Embryonic facial prominence (tissue), 1 donor: ENCODE data around the gene ZNF417.
"Not testable (repeated sequence)": the region's sequence is repeated elsewhere in the genome, so short reads cannot be mapped to it uniquely, and the experiment has no call there.

Experiments used
- DNase-seq: peaks from one replicate; pipeline ENCODE4 v3.0.0-alpha.2; 2016; ENCODE audit errors: extremely low spot score

ZNF417 gene

GRCh38 chr19:57916168-57916995 is at the start of gene ZNF417:
ZNF417 (minus strand) TSS chr19:57916592; CDS start chr19:57916411, 181 bp downstream.
- peak; percentile 87 for DNase-seq

GRCh38 chr19:57964761-57965160 is 48.4 kb upstream of the ZNF417 start:
- no peak for DNase-seq

- DNase-seq, result no peak
Observed at GRCh38 chr19:57961785-57962184, 45.4 kb upstream of the ZNF417 start.

DNA sequence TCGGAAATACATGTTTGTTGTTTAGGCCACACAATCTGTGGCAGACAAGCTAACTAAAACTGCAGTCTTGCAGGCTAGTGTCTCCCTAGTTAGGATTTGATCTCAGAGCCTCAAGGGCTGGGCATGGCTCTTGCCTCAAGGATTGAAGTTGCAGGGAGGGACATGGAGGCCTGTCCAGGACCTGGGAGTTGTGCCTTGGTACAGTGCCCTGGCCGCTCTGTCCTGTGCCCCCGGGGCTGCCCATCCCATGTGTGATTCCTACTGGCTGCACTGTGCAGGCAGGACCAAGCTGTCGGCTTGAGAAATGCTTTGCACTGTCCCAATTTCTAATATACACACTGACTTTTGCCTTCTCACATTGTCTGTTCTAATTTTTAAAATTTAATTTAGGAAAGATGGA is 38.6 kb upstream of the ZNF417 start:
- DNase-seq, result no peak

DNA sequence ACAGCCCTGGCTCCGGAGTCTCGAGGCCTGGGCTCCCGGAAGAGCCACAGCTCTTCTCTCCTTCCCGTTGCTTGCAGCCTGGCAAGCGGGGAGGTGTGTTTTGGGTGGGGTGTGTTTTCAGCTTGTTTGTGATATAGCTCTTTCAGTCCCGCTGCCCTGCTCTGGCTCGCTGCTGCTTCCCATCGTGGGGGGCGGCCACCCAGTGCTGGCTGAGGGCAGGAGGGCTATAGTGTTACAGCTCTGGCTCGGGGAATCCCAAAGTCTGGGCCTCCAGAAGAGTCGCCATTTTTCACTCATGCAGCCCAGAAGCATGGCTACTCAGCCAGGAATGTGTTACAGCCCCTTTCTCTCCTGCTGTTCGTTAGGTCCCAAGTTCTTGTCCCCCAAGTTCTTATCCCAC is 33.3 kb upstream of the ZNF417 start:
- no peak for DNase-seq

- no peak for DNase-seq
Observed at GRCh38 chr19:57949296-57949695, 32.9 kb upstream of the ZNF417 start.

DNA sequence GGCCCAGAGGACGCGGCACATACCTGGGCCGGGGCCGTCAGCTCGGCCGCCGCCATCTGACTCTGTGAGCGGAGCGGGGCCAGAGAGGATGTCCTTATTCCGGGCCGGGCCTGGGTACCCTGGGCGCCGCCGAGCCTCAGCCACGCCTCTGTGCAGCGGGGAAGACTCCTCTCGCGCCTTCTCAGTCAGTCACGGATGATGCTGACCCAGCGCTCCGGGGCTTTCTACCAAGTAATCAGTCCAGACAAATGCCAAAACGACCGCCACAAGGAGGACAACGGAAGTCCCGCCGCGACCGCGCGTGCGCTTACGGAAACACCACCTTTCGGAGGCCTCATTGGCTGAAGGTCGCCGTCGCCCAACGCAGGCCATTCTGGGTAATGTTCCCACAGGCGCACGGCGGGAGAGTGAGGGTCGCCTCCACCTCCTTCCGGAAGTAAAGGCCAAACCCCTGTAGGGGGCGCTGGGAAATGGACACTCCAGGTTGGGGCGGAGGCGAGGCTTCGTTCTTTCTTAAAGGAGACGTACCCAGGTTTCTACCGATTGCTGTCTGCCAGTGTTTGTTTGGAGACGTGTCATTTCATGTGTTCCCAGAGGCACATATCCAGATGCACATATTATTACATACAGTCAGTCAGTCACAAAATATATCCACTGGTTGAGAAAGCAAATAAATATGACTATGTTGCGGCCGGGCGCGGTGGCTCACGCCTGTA is 31.2 kb upstream of the ZNF417 start, which contains the start of gene ZNF256:
ZNF256 (minus strand) TSS at position 288 of the 716 bp plus-strand sequence; CDS start at position 56, 232 bp downstream.
- peak; percentile 89 for DNase-seq

DNA sequence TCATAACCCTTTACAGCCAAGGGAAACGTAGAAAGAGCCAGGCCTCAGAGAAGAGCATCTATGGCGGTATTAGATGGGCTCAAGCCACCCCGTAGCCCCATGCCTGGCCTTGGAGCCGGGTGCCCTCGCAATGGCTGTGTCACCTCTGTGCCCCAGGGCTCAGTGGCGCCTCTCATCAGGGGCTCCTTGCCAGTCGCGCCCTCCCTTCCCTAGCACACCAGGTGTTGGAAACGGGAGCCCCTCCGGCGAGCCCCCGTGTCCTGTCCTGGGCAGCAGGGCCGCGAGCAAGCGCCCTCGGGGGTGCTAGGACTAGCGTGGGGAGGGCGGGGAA is 30.7 kb upstream of the ZNF417 start:
- no peak for DNase-seq

- DNase-seq, result no peak
Observed at GRCh38 chr19:57946316-57946715, 29.9 kb upstream of the ZNF417 start.

- DNase-seq, result no peak
Observed at GRCh38 chr19:57941593-57941992, 25.2 kb upstream of the ZNF417 start.

DNA sequence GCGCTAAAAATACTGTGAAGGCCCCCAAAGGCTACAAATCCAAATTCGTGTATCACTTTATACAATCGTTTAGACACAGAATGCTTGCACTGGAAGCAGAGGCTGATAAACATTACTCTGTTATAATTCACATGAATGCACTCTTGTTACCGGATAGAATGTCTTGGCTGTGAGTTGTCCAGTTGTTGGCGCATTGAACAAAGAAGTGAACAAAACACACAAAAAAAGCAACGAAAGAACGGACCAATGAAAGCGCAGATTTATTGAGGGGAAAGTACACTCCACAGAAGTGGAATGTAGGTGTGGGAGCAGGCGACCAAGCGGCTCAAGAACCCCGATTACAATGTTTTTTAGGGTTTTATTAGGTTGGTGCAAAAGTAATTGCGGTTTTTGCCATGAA is 19.3 kb upstream of the ZNF417 start:
- DNase-seq, result no peak

DNA sequence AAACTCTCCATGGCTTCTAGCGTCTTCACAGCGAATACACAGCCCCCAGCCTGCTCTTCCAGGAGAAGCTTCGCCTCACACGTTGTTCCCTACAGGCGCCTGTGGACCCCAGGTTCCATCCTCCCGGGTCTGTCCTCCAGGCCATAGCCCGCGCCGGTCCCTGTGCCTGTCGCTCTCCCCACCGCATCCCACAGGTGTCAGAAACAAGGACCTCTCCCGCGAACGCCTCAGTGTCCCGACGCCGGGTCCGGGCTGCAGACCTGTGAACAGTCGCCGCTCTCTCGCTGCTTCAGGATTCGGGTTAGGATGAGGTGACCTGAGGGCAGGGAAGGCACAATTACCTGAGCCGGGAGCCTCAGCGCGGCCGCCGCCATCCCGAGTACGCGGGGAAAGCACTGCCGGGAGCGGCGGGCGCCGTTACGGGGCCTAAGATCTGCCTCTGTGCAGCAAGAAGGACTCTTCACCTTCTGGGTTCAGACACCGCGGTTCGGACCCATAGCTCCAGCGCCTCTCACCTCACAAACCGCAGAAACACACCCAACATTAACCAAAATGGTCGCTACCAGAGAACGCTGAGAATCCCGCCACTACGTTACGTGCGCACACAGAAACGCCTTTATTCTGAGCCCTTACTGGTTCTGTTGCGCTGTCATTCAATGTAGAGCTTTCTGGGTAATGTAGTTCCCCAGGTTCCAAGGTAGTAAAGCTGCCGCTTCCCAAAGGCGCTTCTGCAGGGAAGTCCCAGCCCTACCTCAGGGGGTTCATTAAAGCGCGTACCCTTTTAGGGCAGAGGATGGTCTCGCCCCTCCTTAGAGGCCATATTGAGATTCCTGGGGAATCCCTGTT is 18.7 kb upstream of the ZNF417 start, which contains the start of gene ZNF418:
ZNF418 (minus strand) TSS at position 583 of the 846 bp plus-strand sequence. CDS start 1,580 bp downstream, outside the sequence.
- DNase-seq, result peak; percentile 88

GRCh38 chr19:57927587-57927986 is 11.2 kb upstream of the ZNF417 start:
- no peak for DNase-seq

DNA sequence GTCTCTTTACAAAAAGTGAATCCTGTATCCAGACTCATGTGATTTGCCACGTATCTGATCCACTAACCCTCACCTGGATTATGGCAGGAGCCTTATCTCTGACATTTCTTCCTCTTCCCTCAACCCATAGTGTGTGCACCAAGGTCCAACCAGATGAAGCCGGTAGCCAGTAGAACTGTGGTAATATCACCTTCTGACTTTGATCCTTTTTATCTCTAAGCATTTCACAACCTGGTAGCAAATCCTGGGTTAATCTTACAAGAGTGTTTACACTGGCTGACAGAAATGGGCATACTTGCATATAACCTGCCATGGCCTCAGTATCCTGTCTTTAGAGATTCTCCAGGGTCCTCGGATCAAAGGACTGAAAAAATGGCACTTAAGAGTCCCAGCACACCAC is 1.9 kb downstream of the ZNF417 start:
- no peak for DNase-seq

- no peak for DNase-seq
Observed at GRCh38 chr19:57907394-57907793, 9.0 kb downstream of the ZNF417 start.

DNA sequence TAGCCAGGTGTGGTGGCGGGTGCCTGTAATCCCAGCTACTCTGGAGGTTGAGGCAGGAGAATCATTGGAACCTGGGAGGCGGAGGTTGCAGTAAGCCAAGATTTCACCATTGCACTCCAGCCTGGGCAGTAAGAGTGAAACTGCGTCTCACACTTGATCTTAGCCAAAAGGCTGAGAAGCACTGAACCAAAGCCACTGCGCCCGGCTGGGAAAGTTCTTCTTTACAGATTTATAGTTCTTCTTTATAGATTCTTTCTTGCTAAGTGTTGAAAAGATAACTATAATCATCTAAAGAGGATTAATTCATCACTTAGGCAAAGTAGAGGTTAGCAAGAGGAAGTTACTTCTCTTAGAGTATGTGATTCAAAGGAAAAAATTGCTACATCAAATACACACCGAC is 11.1 kb downstream of the ZNF417 start:
- DNase-seq, result no peak

DNA sequence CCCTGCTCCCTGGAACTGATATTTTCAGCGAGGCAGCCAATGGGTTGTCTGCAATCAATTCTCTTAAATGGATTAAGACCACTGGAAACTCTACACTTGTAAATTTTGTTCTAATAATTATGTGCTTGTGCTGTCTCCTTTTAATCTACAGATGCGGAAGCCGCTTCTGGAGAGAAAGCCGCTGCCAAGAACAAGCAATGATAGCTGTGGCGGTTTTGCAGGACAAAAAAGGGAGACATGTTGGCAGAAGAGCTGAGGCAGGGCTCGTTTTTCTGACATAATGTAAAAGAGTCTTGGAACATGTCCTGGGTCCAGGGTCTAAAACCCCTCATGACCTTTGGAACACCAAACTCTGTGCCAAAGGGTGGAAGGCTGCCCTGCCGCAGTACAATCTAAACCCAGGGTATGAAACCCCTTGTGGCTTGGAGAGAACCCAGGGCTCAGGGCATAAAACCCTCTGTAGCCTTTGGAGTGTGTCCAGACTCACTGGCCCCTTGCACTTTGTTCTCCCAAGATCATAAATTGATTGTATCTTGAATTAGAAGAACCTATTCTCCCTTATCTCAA is 12.7 kb downstream of the ZNF417 start:
- DNase-seq, result no peak

DNA sequence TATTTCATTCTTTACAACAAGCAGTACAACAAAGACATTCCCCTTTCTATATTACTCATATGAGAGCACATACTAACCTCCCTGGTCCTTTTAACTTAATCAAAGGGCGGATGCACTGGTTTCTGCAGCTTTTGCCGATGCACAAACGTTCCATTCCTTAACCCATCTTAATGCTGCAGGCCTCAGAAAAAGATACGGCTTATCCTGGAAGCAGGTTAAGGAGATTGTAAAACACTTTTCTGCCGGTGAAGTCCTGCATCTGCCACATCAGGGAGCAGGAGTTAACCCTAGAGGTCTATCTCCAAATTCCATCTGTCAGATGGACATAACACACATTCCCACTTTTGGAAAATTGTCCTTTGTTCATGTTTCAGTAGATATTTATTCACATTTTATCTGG is 16.1 kb downstream of the ZNF417 start:
- no peak for DNase-seq

DNA sequence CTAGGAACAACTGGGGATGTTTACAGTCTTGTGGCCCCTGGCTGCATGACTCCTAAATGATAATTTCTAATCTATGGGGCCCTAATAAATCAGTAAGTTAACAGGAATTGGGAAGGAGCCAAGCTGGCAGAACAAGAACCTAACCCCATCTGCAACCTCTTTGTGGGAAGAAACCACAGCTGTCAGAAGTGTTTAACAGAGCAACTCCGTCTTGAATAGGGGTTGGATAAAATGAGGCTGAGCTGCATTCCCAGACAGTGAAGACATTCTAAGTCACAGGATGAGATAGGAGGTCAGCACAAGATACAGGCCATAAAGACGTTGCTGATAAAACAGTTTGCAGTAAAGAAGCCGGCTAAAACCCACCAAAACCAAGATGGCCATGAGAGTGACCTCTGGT is 25.7 kb downstream of the ZNF417 start:
- not testable (repeated sequence) for DNase-seq

DNA sequence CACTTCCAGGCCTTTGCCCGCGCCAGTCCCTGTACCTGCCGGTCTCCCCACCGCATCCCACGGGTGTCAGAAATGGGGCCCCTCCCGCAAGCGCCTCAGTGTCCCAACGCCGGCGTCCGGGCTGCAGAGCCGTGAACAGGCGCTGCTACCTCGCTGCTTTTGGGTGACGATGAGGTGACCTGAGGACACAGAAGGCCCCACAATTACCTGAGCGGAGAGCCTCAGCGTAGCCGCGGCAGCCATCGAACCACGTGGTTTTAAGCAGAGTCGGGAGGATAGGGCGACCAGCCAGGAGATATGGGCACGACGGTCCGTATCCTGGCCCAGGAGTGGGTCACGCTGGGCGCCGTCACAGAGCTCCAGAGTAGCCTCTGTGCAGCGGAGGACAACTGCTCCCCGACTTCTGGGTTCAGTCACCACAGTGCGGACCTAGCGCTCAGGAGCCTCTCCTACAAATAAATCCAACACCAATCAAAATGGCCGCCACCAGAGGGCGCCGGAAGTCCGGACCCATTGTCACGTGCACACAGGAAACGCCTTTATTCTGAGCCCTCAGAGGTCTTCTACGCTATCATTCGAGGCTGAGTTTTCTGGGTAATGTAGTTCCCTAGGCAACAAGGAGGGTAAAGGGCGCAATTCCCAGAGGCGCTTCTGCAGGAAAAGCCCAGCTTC is 27.7 kb downstream of the ZNF417 start, which contains the start of gene ZNF814:
ZNF814 (minus strand) TSS at position 478 of the 672 bp plus-strand sequence; CDS start at position 243, 235 bp downstream.
- peak; percentile 84 for DNase-seq

- DNase-seq, result no peak
Observed at GRCh38 chr19:57888107-57888559, 28.3 kb downstream of the ZNF417 start.
